Activated gamma-delta T cell treated with anti-CD3 and anti-CD28 coated beads, Interleukin-2, amount 50 U/mL, for 16 hours (primary cell): Measurements from ENCODE around the gene PPFIBP1.

ENCODE experiments used
- DNase-seq: peaks from one replicate; pipeline ENCODE4 v3.0.0-alpha.2; 2020; ENCODE audit warnings: low read depth

Gene PPFIBP1

DNA sequence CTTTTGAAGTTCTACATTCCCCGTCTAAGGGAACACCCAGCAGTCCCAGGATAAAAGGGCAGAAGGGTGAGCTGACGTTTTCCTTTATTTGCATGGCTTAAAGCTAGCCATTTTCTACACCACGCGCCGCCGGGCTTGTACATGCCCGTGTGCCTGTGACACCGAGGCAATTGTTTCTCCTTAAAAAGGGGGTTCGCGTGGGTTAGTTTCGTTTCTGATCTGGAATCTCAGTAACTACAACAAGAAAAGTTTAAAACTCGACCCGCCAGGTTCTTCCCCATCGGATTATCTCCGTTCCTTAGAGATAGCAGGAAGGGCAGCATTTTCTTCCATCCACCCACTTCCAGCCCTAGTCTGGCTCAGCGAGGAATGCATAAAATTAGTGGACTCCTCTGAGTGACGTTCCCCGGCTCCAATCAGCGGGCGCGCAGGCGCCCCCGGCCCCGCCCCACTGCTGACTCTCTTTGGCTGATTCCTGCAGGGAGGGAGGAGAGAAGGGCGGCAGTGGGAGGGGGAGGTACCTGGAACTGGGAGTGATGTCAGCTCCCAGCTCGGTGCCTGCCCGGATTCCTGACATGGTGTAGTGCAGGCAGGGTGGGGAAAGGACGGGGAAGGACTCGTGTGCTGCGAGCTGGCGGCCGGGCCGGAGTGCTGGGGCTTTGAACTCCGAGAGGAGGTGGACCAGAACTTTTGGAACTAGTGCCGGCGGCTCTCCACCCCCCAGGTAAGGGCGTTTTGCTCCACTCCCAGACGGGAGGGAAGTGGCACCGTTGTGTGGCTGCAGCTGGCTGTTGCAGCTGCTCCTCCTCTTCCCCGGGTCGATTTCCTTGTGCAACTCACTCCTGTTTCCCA lies at the start of gene PPFIBP1:
Gene PPFIBP1, plus strand, starts transcription at position 565 of the 852 bp plus-strand sequence. CDS start 109,191 bp downstream, outside the sequence.
- peak; percentile 96 for DNase-seq

DNA sequence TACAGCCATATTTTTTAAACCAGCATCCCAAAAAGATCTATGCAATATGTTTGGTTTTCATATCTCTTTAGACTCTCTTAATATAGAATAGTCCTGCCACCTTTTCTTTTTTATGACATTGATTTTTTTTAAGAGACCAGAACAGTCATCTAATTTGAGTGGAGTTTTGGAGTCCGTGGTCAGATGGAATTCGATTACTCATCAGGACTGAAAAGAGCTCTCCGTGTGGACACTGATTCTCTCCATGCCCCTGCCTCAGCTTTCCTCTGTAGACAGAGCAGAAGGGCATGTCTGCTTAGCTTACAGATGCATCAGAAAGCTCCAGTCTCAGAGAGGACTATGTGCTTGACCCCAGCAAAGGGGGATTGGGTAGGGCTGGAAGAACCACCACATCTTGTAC lies 49.7 kb upstream of the PPFIBP1 start:
- no peak for DNase-seq

DNA sequence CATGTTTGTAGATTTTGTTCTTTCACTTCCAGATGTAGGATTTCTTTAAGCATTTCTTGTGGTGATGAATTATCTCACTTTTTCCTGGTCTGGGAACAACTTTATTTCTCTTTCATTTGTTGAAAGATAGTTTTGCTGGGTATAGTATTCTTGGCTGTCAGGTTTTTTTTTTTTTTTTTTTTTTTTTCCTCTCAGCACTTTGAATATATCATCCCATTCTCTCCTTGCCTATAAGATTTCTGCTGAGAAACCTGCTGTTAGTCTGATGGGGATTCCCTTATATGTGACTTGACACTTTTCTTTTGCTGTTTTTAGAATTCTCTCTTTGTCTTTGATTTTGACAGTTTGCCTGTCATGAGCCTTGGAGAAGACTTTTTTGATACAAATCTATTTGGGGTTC lies 47.0 kb upstream of the PPFIBP1 start:
- DNase-seq = no peak

DNA sequence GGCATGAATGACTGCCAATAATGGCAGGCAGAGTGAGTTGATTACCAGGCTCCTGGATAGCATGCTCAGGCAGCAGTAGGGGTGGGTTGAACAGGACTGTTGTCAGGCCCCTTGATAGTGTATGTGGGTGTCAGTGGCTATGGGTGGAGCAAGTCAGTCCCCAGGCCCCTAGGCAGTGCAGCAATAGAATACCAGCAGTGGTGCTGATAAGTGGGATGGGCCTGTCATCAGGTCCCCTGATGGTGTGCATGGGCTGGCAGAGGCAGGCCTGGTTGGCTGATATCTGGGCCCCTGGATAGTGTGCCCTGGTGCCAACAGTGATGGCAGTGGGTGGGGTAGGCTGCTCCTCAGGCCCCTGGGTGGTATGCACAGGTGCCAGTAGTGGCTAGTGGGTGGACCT lies 45.1 kb upstream of the PPFIBP1 start:
- no peak for DNase-seq

DNA sequence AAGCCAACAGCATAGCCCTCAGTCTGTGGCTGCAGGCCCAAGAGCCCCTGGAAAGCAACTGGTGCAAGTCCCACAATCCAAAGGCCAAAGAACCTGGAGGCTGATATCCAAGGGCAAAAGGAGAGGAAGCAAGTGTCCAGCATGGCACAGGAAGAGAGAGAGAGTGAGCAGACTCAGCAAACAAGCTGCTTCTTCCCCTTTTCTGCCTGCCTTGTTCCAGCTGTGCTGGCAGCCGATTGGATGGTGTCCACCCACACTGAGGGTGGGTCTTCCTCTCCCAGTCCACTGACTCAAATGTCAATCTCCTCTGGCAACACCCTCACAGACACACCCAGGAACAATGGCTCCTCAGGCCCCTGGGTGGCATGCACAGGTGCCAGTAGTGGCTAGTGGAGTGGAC lies 44.0 kb upstream of the PPFIBP1 start:
- DNase-seq = no peak

DNA sequence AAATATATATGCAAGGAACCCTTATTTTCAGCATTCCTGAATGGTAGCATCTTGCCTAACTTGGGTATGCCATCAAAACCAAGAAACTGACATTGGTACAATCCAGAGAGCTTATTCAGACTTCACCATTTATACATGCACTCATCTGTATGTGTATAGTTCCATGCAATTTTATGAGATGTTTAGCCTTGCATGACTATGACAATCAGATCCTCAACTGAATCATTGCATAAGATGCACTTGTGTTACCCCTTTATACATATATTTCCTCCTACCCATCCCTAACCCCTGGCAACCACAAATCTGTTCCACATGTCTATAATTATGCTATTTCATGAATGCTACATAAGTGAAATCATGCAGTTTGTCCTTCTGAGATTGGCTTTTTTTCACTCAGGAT lies 37.0 kb upstream of the PPFIBP1 start:
- no peak for DNase-seq

DNA sequence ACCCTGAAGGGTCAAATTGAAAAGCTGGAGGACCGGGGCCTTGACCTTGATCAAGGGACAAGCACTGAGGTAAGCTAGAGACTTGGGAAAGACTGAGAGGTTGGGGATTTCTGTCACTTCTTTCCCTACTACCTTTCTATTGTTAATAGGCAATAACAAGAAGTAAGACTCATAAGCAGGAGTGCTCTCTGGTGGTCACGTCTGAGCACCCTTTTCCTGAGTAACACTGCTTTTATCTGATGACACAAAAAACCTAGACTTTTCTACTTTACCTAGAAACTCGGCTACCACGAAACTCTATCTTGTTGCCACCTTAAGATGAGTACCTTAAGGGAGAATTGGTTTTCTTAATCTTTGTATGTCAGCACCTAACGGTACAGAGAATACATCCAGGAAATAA lies 35.5 kb upstream of the PPFIBP1 start:
- DNase-seq = no peak

DNA sequence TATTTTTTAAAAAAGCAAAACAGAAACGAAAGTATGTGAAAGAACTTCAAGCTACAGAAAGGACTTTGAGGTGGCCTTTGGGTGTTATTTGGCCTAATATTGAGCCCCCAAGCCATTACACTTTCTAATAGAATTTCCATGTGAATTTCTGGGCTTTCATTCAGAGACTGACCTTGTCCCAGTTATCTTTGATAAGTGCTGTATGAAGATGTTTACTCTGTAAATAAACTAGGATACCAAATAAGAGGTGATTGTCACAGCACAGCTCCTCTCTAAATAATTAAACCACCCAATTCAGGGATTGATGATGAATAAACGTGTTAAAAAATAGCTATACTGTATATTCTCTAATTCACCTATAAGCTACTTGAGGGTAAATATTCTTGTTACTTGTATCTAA lies 32.8 kb upstream of the PPFIBP1 start:
- DNase-seq = no peak

DNA sequence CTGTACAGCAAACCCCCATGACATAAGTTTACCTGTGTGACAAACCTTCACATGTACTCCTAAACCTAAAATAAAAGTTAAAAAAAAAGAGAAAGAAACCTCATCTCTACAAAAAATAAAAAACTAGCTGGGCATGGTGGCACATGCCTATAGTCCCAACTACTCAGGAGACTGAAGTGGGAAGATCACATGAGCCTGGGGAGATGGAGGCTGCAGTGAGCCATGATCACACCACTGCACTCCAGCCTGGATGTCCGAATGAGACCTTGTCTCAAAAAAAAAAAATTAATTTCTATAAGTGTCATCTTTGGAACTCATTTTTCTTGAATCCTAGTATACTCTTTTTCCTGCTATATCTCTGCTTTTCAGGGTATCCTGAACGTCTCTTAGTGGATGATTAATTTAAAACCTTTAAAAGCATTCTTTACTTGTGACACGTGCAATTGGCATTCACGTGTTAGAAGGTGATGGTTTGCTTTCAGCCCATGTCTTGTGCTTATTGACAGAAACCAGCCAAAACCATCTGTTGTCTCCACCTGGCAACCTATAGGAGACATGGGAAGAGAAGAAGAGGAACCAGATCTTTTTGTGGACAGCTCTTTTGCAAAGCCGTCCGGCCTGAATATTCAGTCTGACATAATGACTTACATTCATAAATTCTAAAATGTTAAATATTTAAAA lies 30.6 kb upstream of the PPFIBP1 start:
- no peak for DNase-seq

DNA sequence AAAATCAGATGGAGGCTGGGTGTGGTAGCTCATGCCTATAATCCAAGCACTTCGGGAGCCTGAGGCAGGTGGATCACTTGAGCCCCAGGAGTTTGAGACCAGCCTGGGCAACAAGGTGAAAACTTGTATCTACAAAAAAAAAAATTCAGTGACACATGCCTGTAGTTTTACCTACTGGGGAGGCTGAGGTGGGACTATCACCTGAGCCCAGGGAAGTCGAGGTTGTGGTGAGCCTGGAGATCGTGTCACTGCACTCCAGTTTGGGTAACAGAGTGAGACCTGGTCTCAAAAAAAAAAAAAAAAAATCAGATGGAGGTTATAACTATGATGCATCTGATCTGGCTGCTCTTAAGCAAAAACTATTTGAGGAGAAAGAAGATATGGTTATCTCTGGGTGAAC lies 26.6 kb upstream of the PPFIBP1 start:
- DNase-seq = no peak

DNA sequence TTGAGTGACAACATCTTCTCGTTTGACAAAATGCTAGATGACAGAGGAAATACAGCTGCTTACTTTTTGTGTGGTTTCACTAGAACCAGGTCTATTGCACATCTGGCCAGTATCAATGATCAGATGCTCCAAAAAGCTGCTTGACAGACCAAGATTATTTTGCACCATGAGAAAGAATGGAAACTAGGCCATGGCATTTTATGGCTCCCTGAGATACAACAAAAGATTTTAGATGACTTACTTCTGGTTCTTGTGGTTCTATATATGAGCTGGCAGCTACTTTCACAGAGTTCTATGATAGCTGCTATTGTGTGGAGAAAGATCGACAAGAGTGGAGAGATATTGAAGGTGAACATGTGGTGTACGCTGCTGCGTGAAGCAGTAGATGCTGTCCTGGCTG lies 25.9 kb upstream of the PPFIBP1 start:
- DNase-seq = no peak

DNA sequence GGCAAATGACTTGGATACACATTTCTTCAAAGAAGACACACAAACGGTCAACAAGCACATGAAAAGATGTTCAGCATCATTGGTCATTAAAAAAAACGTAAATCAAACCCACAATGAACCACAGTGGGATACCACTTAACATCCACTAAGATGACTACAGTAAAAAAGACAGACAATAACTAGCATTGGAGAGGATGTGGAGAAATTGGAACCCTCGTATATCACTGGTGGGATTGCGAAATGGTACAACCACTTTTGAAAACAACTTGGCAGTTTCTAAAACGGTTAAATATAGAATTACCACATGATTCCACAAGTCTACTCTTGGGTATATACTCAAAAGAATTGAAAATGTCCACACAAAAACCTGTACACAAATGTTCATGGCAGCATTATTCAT lies 25.2 kb upstream of the PPFIBP1 start:
- no peak for DNase-seq

DNA sequence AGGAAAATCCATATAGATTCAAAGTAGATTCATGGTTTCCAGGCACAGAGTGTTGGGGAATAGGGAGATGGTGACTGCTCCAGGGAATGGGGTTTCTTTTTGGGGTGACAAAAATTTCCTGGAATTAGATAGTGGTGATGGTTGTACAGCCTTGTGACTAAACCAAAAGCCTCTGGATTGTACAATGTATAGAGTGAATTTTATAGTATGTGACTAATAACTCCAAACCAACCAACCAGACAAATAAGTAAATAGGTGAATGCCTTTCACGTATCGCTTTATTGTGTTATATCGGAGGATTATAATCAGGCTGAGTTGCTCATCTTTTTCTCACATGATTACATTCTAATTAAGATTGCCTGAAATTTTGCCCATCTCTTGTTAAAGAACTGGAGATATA lies 24.6 kb upstream of the PPFIBP1 start:
- DNase-seq = no peak

DNA sequence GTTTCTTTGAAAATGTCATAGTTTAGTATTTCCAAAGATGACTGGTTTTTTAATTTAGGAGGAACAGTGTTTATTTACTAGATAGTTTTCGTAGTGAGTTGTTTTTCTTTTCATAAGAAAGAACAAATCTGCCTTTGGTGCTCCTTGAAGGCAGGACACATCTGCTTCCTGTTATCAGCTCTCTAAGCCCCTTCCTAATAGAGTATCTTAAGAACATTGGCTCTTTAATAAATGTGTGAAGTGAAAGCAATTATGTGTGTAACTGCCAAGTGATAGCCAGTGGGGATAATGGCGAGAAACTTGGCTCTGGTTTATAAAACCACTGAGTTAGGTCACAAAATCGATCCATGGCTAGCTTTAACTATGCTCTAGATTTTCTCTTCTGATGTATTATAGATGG lies 23.5 kb upstream of the PPFIBP1 start:
- no peak for DNase-seq

DNA sequence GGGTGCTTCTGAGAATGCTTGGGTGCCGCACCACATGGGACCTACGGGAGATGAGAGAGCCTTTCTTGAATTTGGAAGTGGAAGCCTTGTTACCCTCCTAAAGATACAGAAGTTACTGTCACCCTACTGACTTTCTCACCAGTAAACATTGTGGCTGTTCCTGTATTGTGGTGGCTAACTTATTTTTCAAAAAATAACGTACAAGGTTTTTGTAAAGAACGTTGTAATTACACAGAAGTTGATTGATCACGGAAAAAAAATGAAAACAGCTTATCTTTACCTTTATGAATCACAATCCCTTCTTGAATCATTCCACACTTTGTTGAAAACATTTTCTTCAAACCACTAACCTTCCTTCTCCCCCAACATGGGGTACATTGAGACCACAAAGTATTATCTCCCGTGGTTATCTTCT lies 22.0 kb upstream of the PPFIBP1 start:
- no peak for DNase-seq

DNA sequence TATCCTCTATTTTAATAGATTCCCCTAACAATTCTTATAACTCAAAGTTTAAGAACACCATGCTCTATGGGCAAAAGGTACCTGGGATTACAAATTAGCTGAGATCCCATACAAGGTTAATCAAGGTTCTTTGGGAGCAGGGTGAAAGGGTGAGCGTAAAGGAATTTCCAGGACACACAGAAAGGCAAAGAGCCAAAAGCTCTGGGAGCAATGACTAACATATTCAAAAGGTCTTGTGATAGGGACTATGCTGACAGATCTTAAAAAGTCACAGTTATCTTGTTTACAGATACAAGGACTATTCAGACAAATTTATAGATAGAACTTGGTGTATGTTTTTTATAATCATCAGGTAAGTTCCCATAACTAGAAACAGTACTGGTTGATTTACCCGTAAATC lies 19.5 kb upstream of the PPFIBP1 start:
- DNase-seq = no peak

DNA sequence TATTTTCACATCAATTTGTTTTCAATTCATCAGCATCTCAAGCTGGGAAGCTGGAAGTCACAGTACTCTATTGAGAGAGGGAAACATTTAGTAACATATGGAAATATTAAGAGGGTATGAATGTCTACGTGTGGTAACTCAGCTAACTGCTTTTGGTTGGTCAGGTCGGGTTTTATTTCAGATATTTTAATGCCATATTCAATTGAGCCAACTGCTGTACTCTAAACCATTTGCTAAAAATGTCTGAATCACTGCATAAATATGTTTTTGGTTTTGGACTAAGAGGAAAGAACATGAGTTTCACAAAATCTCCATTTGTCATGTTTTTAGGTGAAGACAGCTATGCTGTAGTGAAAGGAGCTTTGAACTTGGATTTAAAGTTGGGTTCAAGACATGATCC lies 18.9 kb upstream of the PPFIBP1 start:
- no peak for DNase-seq

DNA sequence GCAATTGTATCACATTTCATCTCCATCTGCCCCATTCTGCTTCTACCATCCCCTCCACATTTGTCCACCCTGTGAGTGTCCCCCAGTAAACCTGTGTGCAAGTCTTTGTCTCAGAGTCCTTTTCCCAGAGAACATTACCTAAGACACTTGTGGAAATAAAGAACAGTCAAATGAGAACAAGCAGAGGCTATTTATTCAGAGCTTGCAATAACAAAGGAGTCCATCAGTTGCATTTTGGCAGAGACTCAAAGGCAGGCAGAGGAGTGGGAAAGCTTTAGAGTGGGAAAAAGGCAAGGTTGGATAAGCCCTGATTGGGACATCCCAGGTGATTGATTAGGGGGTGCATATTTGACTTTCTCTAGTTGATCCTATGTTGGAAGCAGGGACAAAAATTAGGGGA lies 18.2 kb upstream of the PPFIBP1 start:
- DNase-seq = no peak

DNA sequence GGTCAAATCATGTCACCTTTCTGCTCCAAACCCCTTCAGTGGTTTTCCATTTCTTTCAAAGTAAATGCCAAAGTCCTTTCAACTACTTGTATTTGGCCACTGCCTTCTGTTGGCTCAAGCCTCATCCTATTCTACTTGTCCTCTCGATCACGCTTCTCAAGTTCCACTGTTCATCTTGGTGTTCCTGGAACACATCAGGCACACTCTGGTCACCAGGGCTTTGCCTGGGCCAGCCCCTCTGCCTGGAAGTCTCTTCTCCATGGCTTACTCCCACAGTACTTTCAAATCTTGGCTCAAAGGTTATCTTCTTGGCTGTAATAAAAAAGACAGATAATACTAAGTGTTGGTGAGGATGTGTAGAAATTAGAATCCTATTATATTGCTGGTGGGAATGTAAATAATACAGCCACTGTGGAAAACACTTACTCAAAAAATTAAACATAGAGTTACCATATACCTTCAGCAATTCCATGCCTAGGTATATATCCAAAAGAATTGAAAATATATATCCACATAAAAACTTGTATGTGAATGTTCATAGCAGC lies 17.3 kb upstream of the PPFIBP1 start:
- DNase-seq = no peak

DNA sequence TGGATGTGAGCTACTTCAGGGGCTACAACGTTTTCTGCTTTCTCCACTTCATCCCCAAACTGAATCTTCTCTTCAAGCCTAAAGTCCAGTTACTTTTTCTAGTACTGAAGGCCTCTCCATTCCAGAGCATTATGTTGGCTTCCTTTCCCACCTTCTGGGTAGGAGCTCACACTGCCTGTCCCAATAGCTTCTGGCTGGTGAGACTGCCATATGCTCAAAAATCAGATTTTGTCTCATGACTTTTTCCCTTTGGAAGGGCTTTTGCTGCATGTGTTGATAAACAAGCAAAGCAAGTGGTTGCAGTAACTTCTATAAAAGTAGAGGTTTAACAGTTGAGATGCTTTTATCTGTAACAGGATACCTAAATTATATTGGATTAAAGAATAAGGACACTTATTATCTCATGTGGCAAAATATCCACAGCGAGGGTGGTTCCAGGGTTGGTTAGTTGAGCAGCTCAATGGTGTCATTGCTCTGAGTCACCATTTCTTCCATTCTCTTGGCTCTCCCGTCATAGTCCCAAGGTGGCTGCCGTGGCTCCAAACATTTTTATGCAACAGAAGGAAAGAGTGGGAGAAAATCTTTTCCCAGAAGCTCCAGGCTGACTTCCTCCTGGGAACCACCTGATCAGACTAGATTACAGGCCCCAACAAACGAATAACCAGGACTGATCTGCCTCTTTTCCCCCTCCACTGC lies 15.1 kb upstream of the PPFIBP1 start:
- no peak for DNase-seq

DNA sequence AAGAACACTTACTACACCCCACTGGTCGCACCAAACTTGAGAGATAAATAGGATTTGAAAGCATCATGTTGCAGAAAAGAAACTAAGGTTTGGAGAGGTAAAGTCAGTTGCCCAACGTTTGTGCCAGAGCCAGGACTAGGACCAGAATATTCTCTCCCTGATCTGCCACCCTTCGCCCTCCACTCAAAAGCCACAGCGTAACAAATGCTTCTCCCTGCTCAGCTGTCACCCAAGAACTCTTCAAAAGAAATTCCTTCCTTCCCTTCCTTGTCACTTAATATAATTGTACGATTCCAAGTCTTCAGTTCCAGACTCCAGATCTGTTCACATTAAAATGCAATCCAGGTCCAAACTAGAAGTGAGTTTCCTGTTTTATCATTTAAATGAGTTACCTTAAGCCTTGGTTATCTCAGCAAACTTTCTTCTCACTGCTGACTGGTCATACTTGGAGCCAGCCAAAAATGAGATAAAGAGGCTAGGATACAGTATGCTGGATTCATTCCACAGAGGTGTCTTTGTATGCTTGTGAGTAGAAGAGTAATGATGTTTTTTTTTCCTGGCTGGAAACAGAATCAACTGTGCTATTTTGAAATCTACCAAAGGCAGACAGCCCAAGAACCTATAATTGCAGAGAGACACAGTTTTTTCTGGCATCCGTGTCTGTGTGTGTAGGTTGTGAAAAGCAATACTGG lies 12.8 kb upstream of the PPFIBP1 start:
- no peak for DNase-seq

DNA sequence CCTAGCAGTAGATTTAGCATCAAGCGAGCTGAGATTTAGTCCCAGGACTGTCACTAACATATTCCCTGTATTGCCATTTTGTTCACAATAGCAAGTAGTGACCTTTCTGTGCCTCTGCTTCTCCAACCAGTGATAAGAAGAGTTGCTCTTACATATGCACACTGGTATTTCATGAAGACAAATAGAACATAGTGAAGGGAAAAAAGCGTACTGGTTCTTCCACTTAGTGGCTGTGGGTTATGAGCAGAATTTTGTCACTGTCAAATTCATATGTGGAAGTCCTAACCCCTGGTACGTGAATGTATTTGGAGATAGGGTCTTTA lies 12.3 kb upstream of the PPFIBP1 start:
- DNase-seq = no peak
